SK-N-SH (cell line): ENCODE results near the gene AGGF1. TPM values are rescaled to one million over a fixed set of nuclear protein-coding genes. Genes with fewer than 3 reads are reported as not detected.

Experiments
- CTCF ChIA-PET: fragments of 300-600, 350-600 bp; formaldehyde crosslinking; extraction: SDS; loops from one replicate; lab custom pipeline; 2021; lab: Yijun Ruan, JAX
- POLR2A ChIA-PET: fragments of 350-600 bp; sonication (Branson Sonifier 250); formaldehyde crosslinking; extraction: SDS; loops from one replicate; lab custom pipeline; 2020; ENCODE audit warnings: antibody characterized with exemption, inconsistent platforms; lab: Yijun Ruan, JAX
- DNase-seq: peaks from one replicate; pipeline ENCODE4 v3.0.0; 2012
- H2AFZ ChIP-seq: fragments of 200-600 bp; sonication (generic); 2 replicates; pipeline ENCODE4 v1.8.1; 2016; ENCODE audit warnings: antibody characterized with exemption, mild to moderate bottlenecking, low read depth
- H3F3A ChIP-seq: fragments of 200-600 bp; sonication (generic); replicated peaks from 2 replicates; pipeline ENCODE3; 2016; ENCODE audit warnings: antibody characterized with exemption, mild to moderate bottlenecking; ENCODE audit not compliant: insufficient read depth
- H3K27ac ChIP-seq, 2 experiments: fragments of 200-500 bp in 1 of 2; fragments of 200-600 bp in 1 of 2; sonication (Bioruptor generic) in 1 of 2; sonication (generic), shearing (Covaris generic) in 1 of 2; 2 replicates each; pipeline versions ENCODE4 v1.5.1 to v1.6.1; 2014 to 2016; ENCODE audit warnings: low read depth in 2 of 2, inconsistent platforms in 1 of 2, low read length in 1 of 2, mild to moderate bottlenecking in 1 of 2, mixed read lengths in 1 of 2
- H3K27me3 ChIP-seq: fragments of 200-600 bp; sonication (generic), shearing (Covaris generic); 2 replicates; pipeline ENCODE4 v1.6.1; 2016; ENCODE audit warnings: mixed run types; ENCODE audit not compliant: insufficient read depth
- H3K36me3 ChIP-seq, 2 experiments: fragments of 200-500 bp in 1 of 2; fragments of 200-600 bp in 1 of 2; sonication (Bioruptor generic) in 1 of 2; sonication (generic) in 1 of 2; replicated peaks in 1 of 2; 2 replicates each; pipeline versions ENCODE3 to v1.5.1; 2014 to 2016; ENCODE audit warnings: low read length in 1 of 2, mild to moderate bottlenecking in 1 of 2; ENCODE audit not compliant: insufficient read depth in 2 of 2, control insufficient read depth in 1 of 2
- H3K4me1 ChIP-seq, 2 experiments: fragments of 200-500 bp in 1 of 2; fragments of 200-600 bp in 1 of 2; sonication (Bioruptor generic) in 1 of 2; sonication (generic), shearing (Covaris generic) in 1 of 2; 2 replicates each; pipeline versions ENCODE4 v1.5.1 to v1.6.1; 2014 to 2016; ENCODE audit warnings: low read depth in 1 of 2, low read length in 1 of 2, mixed run types in 1 of 2; ENCODE audit not compliant: insufficient read depth in 2 of 2, control insufficient read depth in 1 of 2
- H3K4me2 ChIP-seq: fragments of 200-600 bp; sonication (generic), shearing (Covaris generic); 2 replicates; pipeline ENCODE4 v1.6.1; 2017; ENCODE audit warnings: mixed run types
- H3K4me3 ChIP-seq, 2 experiments: fragments of 200-500 bp in 1 of 2; fragments of 200-600 bp in 1 of 2; sonication (Bioruptor generic) in 1 of 2; sonication (generic), shearing (Covaris generic) in 1 of 2; 2 replicates each; pipeline versions ENCODE4 v1.5.1 to v1.8.1; 2014 to 2016; ENCODE audit warnings: low read depth in 2 of 2, inconsistent platforms in 1 of 2, low read length in 1 of 2, mild to moderate bottlenecking in 1 of 2, mixed read lengths in 1 of 2, moderate library complexity in 1 of 2
- H3K79me2 ChIP-seq: fragments of 200-600 bp; sonication (generic); 2 replicates; pipeline ENCODE4 v1.8.1; 2017; ENCODE audit warnings: mild to moderate bottlenecking; ENCODE audit not compliant: insufficient read depth
- H3K9ac ChIP-seq: fragments of 200-600 bp; sonication (generic); 2 replicates; pipeline ENCODE4 v1.6.1; 2017; ENCODE audit warnings: mixed run types
- H3K9me2 ChIP-seq: fragments of 200-600 bp; sonication (generic); 2 replicates; pipeline ENCODE4 v1.6.1; 2017; ENCODE audit warnings: mixed run types
- H3K9me3 ChIP-seq: fragments of 200-600 bp; sonication (generic); 2 replicates; pipeline ENCODE4 v1.6.1; 2017; ENCODE audit warnings: mixed run types, mild to moderate bottlenecking, moderate library complexity
- H4K20me1 ChIP-seq: fragments of 200-600 bp; sonication (generic); 2 replicates; pipeline ENCODE4 v1.6.1; 2017; ENCODE audit warnings: mild to moderate bottlenecking, mixed run types; ENCODE audit not compliant: insufficient read depth
- EP300 ChIP-seq, 2 experiments: IDR thresholded peaks; 2 replicates each; pipeline versions ENCODE4 v1.4.0 to v1.6.1; 2012; ENCODE audit warnings: borderline replicate concordance in 1 of 2, low read depth in 1 of 2, low read length in 1 of 2
- FOSL2 ChIP-seq: IDR thresholded peaks from 2 replicates; pipeline ENCODE4 v1.4.0; 2012; ENCODE audit warnings: low read depth, mild to moderate bottlenecking, moderate library complexity, borderline replicate concordance
- FOXM1 ChIP-seq: IDR thresholded peaks from 2 replicates; pipeline ENCODE4 v1.4.0; 2012; ENCODE audit warnings: low read depth, mild to moderate bottlenecking
- GABPA ChIP-seq: IDR thresholded peaks from 2 replicates; pipeline ENCODE4 v1.4.0; 2012; ENCODE audit warnings: low read depth, mild to moderate bottlenecking
- GATA2 ChIP-seq: sonication (generic); formaldehyde crosslinking; IDR thresholded peaks from 2 replicates; pipeline ENCODE4 v1.5.0; 2020; ENCODE audit warnings: mild to moderate bottlenecking, missing genetic modification reagents
- JUND ChIP-seq: IDR thresholded peaks from 2 replicates; pipeline ENCODE4 v1.4.0; 2012
- MEF2A ChIP-seq: IDR thresholded peaks from 2 replicates; pipeline ENCODE4 v1.4.0; 2012; ENCODE audit warnings: low read depth, borderline replicate concordance
- POLR2AphosphoS5 ChIP-seq: IDR thresholded peaks from 2 replicates; pipeline ENCODE4 v1.6.1; 2012; ENCODE audit warnings: low read depth, low read length
- RAD21 ChIP-seq: IDR thresholded peaks from 2 replicates; pipeline ENCODE4 v1.6.1; 2012; ENCODE audit warnings: mild to moderate bottlenecking, low read length
- TEAD4 ChIP-seq: IDR thresholded peaks from 2 replicates; pipeline ENCODE4 v1.4.0; 2012; ENCODE audit warnings: mild to moderate bottlenecking, borderline replicate concordance; ENCODE audit not compliant: insufficient read depth
- YY1 ChIP-seq: IDR thresholded peaks from 2 replicates; pipeline ENCODE4 v1.4.0; 2012; ENCODE audit warnings: low read depth, mild to moderate bottlenecking
- WGBS: methylation state at CpG from one replicate; pipeline ENCODE4 v1.1.6; 2017; ENCODE audit warnings: low lambda C conversion rate; 5-methylcytosine and 5-hydroxymethylcytosine counted together
- polyA plus RNA-seq, 3 experiments: library from polyadenylated mRNA; depleted of rRNA; stranded (reverse); fragments of >200 nt; gene quantifications; 2 replicates each; pipeline ENCODE4 v1.2.3, GENCODE V29; 2012
- TF ChIP-seq, protein P1 (sequence below): IDR thresholded peaks from 2 replicates; pipeline ENCODE4; 2012
- TF ChIP-seq, protein P2 (sequence below): IDR thresholded peaks from 2 replicates; pipeline ENCODE4 v1.4.0; 2012; ENCODE audit warnings: low read depth

AGGF1 gene
- polyA plus RNA-seq, 1 of the 3 experiments (the other 2 are of a cell fraction) = 9.8 TPM

DNA sequence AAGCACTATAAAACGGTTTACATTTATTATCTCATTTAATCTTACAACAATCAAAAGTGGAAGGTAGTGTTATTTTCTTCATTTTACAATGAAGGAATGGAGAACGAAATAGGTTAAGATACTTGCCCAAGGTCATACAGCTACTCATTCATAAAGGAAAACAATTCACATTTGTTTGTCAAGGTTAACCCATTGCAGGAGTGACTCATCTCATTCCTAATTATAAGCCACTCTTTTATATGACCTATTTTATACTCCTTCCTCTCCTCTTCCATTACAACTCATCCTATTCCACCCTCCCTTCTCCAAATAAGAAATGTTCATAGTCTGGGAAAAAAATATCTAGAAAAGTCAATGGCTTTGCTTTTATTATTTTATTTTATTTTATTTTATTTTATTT, 47.8 kb upstream of the AGGF1 start:
- no peak for TF ChIP-seq FOSL2
- TF ChIP-seq, all 33 proteins: peak for 0
- Histone ChIP-seq H3K4me1 (no peaks in the 10 kb centered on the region; a peak in 1 of 4 replicates), H3K36me3 (no peaks in the 10 kb centered on the region), H3K4me3 (no peak overlapping the region), H3K4me2 (no peak overlapping the region), H3K27ac (no peak overlapping the region), H3K9me3 (no peaks in the 10 kb centered on the region), H3K27me3 (no peaks in the 10 kb centered on the region), H2AFZ (no peak overlapping the region), H3K9me2 (no peaks in the 10 kb centered on the region), H3F3A (no peaks in the 10 kb centered on the region), H3K9ac (no peak overlapping the region), H3K79me2 (no peaks in the 10 kb centered on the region), H4K20me1 (no peaks in the 10 kb centered on the region)
- CTCF ChIA-PET = no interaction called here
- no peak for DNase-seq
- 57% methylated on average over 2 of the region's 2 CpGs for WGBS
- POLR2A ChIA-PET = no interaction called here

DNA sequence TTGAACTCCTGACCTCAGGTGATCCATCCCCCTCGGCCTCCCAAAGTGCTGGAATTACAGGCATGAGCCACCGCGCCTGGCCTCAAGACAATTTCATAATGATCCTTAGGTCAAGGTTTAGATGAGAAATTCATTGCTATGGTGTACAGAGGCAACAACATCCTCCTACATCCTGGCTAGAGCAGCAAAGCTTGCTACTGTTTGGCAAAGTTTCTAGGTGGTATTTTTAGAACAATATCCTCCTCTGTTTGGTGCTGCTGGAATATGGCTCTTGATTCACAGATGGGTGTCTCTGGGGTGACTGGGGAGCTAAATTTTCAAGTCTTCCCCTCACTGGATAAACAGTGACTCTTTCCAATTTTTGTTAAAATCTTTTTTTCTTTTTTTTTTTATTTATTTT, 46.7 kb upstream of the AGGF1 start:
- WGBS = 92% methylated on average over 3 of the region's 3 CpGs
- Histone ChIP-seq H2AFZ (no peak overlapping the region), H3K9ac (no peak overlapping the region), H3K27ac (no peak overlapping the region), H3K79me2 (no peaks in the 10 kb centered on the region), H3K4me1 (no peaks in the 10 kb centered on the region; a peak in 1 of 4 replicates), H3K9me3 (no peaks in the 10 kb centered on the region), H3K27me3 (no peaks in the 10 kb centered on the region), H3F3A (no peaks in the 10 kb centered on the region), H3K36me3 (no peaks in the 10 kb centered on the region), H3K4me2 (no peak overlapping the region), H3K4me3 (no peak overlapping the region), H4K20me1 (no peaks in the 10 kb centered on the region), H3K9me2 (no peaks in the 10 kb centered on the region)
- TF ChIP-seq TEAD4 = no peak
- ChIA-PET CTCF (no interaction called here), POLR2A (no interaction called here)
- DNase-seq = no peak

DNA sequence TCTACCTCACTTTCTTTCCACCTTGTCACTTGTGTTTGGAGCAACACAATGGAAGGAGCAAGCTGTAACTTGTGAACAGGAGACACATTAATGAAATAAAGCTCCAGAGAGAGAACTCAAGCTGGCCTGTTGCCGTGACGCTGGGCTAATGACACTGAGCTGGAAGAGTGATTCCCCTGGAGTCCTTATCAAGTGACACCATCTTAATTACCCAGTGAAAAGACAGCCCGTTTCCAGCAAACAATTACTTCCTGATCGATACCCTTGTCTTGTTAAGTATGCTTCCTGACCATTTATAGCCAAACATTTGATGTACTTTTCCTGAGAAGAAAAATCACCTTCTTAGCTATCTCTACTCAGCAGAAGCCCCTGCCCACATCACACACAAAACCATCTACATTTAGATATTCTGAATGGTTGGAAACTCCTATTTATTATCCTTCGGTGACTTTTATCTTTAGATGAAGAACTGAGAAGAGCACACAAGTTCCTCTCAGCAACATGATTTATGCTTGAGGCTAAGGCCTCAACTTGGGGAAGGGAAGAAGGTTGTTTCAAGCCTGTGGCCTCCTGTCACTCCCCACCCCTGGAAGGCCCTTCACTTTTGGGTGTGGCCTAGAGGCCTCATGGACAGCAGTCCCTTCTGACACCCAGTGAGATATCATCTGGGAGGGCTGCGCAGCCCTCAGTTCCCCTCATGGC, 43.2 kb upstream of the AGGF1 start:
- CTCF ChIA-PET = interaction anchor here (0.8 kb wide), 1 partner anchor 157 kb away, joined by 3 read pairs; no protein-coding TSS in a partner anchor

More for the DNA sequence above, 43.2 kb upstream of the AGGF1 start:
- H3K4me2 ChIP-seq = no peak overlapping the region
- H3K36me3 ChIP-seq = no peaks in the 10 kb centered on the region
- POLR2A ChIA-PET = no interaction called here
- H3K9ac ChIP-seq = no peak overlapping the region
- H3K79me2 ChIP-seq = no peaks in the 10 kb centered on the region
- H3K27ac ChIP-seq = no peak overlapping the region
- H3F3A ChIP-seq = no peaks in the 10 kb centered on the region
- TF ChIP-seq FOXM1 (no peak), YY1 (no peak), JUND (no peak), GABPA (no peak), FOSL2 (no peak), GATA2 (CRISPR knock-in tag) (no peak), POLR2AphosphoS5 (no peak), EP300 (IDR thresholded peaks at IDR 0.05; ENCODE audit: borderline replicate concordance in 1 of 2, low read depth in 1 of 2, low read length in 1 of 2) (no peak), RAD21 (no peak), MEF2A (no peak)
- TF ChIP-seq, protein P1, sequence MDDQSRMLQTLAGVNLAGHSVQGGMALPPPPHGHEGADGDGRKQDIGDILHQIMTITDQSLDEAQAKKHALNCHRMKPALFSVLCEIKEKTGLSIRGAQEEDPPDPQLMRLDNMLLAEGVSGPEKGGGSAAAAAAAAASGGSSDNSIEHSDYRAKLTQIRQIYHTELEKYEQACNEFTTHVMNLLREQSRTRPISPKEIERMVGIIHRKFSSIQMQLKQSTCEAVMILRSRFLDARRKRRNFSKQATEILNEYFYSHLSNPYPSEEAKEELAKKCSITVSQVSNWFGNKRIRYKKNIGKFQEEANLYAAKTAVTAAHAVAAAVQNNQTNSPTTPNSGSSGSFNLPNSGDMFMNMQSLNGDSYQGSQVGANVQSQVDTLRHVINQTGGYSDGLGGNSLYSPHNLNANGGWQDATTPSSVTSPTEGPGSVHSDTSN = no peak
- TF ChIP-seq, protein P2, sequence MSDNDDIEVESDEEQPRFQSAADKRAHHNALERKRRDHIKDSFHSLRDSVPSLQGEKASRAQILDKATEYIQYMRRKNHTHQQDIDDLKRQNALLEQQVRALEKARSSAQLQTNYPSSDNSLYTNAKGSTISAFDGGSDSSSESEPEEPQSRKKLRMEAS = no peak
- no peaks in the 10 kb centered on the region for H3K9me2 ChIP-seq
- H3K9me3 ChIP-seq = no peaks in the 10 kb centered on the region
- H2AFZ ChIP-seq = no peak overlapping the region
- H4K20me1 ChIP-seq = no peaks in the 10 kb centered on the region
- no peak for DNase-seq
- 65% methylated on average over 6 of the region's 6 CpGs for WGBS
- no peaks in the 10 kb centered on the region for H3K27me3 ChIP-seq
- no peaks in the 10 kb centered on the region; a peak in 1 of 4 replicates for H3K4me1 ChIP-seq
- no peak overlapping the region for H3K4me3 ChIP-seq
